Measurements from ENCODE around the gene ZNF845. TPM values are rescaled to one million over a fixed set of nuclear protein-coding genes. Genes with fewer than 3 reads are reported as not detected.
A peak's percentile ranks its signal among the peaks of the same experiment; 100 is the strongest.
"Not testable (repeated sequence)": the region's sequence is repeated elsewhere in the genome, so short reads cannot be mapped to it uniquely, and the experiment has no call there.

Gene ZNF845
- 1 to 10 TPM; 4.2 to 7.1 (median 5.2) TPM for total RNA-seq

DNA sequence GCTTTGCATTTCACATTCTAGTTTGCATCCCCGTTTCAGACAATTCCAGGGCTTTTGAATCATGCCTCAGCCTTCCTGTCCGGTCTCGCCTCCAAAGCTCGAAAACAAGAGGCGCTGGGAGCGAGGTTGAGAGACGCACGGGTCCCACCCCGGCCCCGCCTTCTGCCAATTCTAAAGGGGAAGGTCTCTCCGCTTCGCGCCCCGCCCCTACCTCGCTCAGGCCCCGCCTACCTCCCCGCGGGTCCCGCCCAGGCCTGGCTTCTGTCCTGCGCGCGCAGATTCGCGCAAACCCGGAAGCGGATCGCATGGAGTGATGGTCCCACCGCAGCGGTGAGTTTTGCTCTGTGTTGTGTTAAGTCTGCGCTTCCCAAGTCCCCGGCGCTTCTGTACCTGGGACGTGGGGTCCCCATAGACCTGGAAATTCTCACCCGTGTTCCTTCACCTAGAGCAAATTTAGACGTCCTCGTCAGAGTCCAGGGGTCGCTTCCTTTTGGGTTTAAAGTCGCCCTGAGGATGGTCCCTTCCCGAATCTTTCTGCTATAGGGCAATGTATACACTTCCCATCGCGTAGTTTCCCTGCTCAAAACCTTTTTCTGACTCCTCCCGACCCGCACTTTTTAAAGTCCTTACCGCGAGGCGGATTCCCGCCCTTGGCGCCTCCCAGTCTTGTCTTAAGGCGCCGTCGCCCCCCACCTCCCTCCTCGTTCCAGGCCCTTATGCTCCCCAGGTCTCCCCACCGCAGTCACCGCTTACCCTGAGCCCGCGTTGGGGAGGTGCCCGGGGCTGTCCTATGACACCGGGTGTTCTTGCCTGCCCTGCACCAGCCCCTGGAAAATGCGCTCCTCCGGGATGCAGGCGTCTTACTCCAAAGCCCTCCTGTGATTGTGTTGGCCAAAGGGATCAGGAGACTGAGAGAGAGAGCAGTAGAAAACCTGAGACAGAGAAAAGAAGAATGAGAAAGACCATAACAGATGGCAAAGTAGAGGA is at the start of gene ZNF845:
Gene ZNF845, plus strand, starts transcription at position 287 of the 987 bp plus-strand sequence. CDS start 7,559 bp downstream, outside the sequence.
- Histone ChIP-seq H3K4me3 (peak within 1 kb of the TSS; percentile 77), H3K4me1 (peaks cover 10% of the 10 kb centered on the region), H3K9me3 (peaks cover 4% of the 10 kb centered on the region), H3K36me3 (peaks cover 11% of the 10 kb centered on the region), H3K27me3 (peaks cover 6% of the 10 kb centered on the region), H3K27ac (peak within 1 kb of the TSS; percentile 71)
- under 1% methylated on average over 42 of the region's 61 CpGs for WGBS
- TF ChIP-seq POLR2AphosphoS5 (IDR thresholded peaks at IDR 0.05) (peak in 1 of 3 donors; percentile 43), POLR2A (IDR thresholded peaks at IDR 0.05) (peak in 1 of 2 donors; percentile 62), EP300 (IDR thresholded peaks at IDR 0.05) (no peak)
- peak; percentile 97 for DNase-seq (ENCODE audit: low spot score in 2 of 2)

DNA sequence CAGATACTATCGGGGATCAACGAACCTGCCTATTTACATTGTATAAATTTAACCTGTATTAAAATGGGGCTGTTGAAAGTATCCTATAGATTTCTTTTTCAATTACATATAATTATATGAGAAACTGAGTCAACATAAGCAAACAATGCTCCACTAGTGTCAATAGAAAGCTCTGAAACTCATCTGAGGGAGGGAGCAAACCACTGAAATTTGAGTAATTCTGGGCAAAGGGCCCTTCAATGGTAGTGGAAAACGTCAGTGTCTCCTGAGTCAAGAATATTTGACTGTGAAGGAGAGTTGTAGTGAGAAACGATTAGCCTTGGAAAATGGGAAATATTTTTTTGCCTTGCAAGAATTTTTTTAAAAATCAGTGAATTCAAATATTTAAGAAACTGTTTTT is 48.5 kb upstream of the ZNF845 start:
- no peak for DNase-seq (ENCODE audit: low spot score in 2 of 2)

GRCh38 chr19:53290758-53291549 is 42.6 kb upstream of the ZNF845 start:
- no peaks in the 10 kb centered on the region for H3K4me1 ChIP-seq
- no peaks in the 10 kb centered on the region for H3K36me3 ChIP-seq
- no peak overlapping the region for H3K27ac ChIP-seq
- no peak overlapping the region for H3K4me3 ChIP-seq
- H3K9me3 ChIP-seq: peaks cover 24% of the 10 kb centered on the region
- 90% methylated on average over 46 of the region's 47 CpGs for WGBS
- no peak for DNase-seq (ENCODE audit: low spot score in 2 of 2)
- no peaks in the 10 kb centered on the region for H3K27me3 ChIP-seq
- TF ChIP-seq CTCF (IDR thresholded peaks at IDR 0.05) (no peak), EP300 (IDR thresholded peaks at IDR 0.05) (no peak), POLR2A (IDR thresholded peaks at IDR 0.05) (no peak), POLR2AphosphoS5 (IDR thresholded peaks at IDR 0.05) (no peak)

More for the DNA sequence above, 48.5 kb upstream of the ZNF845 start:
- Histone ChIP-seq H3K27ac (no peak overlapping the region), H3K9me3 (peaks cover 3% of the 10 kb centered on the region), H3K27me3 (no peaks in the 10 kb centered on the region), H3K4me1 (no peaks in the 10 kb centered on the region), H3K4me3 (no peak overlapping the region), H3K36me3 (no peaks in the 10 kb centered on the region)
- TF ChIP-seq POLR2AphosphoS5 (IDR thresholded peaks at IDR 0.05) (no peak), CTCF (IDR thresholded peaks at IDR 0.05) (no peak), POLR2A (IDR thresholded peaks at IDR 0.05) (no peak), EP300 (IDR thresholded peaks at IDR 0.05) (no peak)
- WGBS: 66% methylated on average over 4 of the region's 4 CpGs

DNA sequence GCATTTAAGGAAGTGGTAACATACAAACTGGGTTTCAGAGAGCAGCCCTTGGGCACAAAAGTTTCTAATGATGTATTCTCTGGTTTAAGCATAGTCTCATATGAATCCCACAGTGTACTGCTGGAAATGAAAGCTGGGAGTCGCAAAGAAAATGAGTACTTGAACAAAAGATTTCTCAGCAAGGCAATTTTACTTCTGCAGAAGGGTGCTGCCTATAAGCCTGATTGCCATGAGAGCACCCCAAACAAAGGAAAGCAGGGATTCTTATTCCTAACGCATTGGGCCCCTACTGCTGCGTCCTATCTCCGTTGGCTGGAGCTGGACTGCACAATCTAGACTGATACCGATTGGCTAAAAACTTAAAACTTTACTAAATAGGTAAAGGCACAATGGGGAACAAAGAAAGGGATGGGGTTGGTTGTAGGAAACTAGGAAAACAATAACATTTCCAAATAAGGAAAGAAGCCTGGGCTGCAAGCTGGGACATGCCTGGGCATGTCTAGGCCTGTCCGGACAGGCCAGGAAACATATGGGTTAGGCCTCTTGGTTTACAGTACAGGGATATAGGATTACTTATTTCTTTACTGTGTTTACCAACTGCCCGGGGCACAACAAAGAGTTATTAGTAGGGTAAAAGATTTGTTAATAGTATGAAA is 38.6 kb upstream of the ZNF845 start:
- Histone ChIP-seq H3K27me3 (no peaks in the 10 kb centered on the region), H3K4me1 (no peaks in the 10 kb centered on the region), H3K4me3 (no peak overlapping the region), H3K27ac (no peak overlapping the region), H3K36me3 (no peaks in the 10 kb centered on the region), H3K9me3 (peaks cover 22% of the 10 kb centered on the region)
- no peak for DNase-seq (ENCODE audit: low spot score in 2 of 2)
- TF ChIP-seq CTCF (IDR thresholded peaks at IDR 0.05) (no peak), EP300 (IDR thresholded peaks at IDR 0.05) (no peak), POLR2A (IDR thresholded peaks at IDR 0.05) (no peak), POLR2AphosphoS5 (IDR thresholded peaks at IDR 0.05) (no peak)
- WGBS: 75% methylated on average over 7 of the region's 7 CpGs

GRCh38 chr19:53301341-53301740 is 32.2 kb upstream of the ZNF845 start:
- not testable (repeated sequence) for H3K4me1 ChIP-seq; H3K27me3 ChIP-seq; DNase-seq (ENCODE audit: low spot score in 2 of 2); H3K9me3 ChIP-seq; H3K27ac ChIP-seq; H3K36me3 ChIP-seq; H3K4me3 ChIP-seq
- no CpG with 5 or more reads among the region's 8 CpGs for WGBS

All from suprapubic skin (tissue), 4 donors.